ENCODE data around the gene COQ7. TPM values are rescaled to one million over a fixed set of nuclear protein-coding genes. Genes with fewer than 3 reads are reported as not detected.

The COQ7 gene
- total RNA-seq, 2 donors from 2014 or later = 31.1 to 32.4 TPM

- Histone ChIP-seq H3K36me3 (no peaks in the 10 kb centered on the region), H3K4me3 (no peak overlapping the region), H3K4me1 (replicated peaks) (no peaks in the 10 kb centered on the region), H3K27me3 (replicated peaks; ENCODE audit: insufficient read depth) (no peaks in the 10 kb centered on the region), H3K27ac (no peak overlapping the region), H3K9me3 (no peaks in the 10 kb centered on the region)
- 93% methylated on average over 9 of the region's 9 CpGs for WGBS
- intact Hi-C loops (cut with DNase I) = no loop called here
- no peak for DNase-seq (ENCODE audit: low spot score)
- TF ChIP-seq POLR2A (IDR thresholded peaks at IDR 0.05) = no peak
Measured at GRCh38 chr16:19108409-19109287, 41.2 kb downstream of the COQ7 start.

- Histone ChIP-seq H3K36me3 (no peaks in the 10 kb centered on the region), H3K27ac (no peak overlapping the region), H3K4me1 (replicated peaks) (no peaks in the 10 kb centered on the region), H3K27me3 (replicated peaks; ENCODE audit: insufficient read depth) (no peaks in the 10 kb centered on the region), H3K4me3 (no peak overlapping the region), H3K9me3 (no peaks in the 10 kb centered on the region)
- no peak for DNase-seq (ENCODE audit: low spot score)
- no peak for TF ChIP-seq POLR2AphosphoS5 (IDR thresholded peaks at IDR 0.05)
- no peak for TF ChIP-seq POLR2A (IDR thresholded peaks at IDR 0.05)
- TF ChIP-seq CTCF (IDR thresholded peaks at IDR 0.05) = no peak
- intact Hi-C loops (cut with DNase I) = no loop called here
- WGBS = 93% methylated on average over 4 of the region's 4 CpGs
Measured at GRCh38 chr16:19109288-19109664, 41.9 kb downstream of the COQ7 start.

GRCh38 chr16:19110537-19111360 is 43.3 kb downstream of the COQ7 start:
- Histone ChIP-seq H3K4me3 (no peak overlapping the region), H3K9me3 (no peaks in the 10 kb centered on the region), H3K27me3 (replicated peaks; ENCODE audit: insufficient read depth) (no peaks in the 10 kb centered on the region), H3K4me1 (replicated peaks) (peaks cover 4% of the 10 kb centered on the region), H3K27ac (no peak overlapping the region), H3K36me3 (no peaks in the 10 kb centered on the region)
- 60% methylated on average over 4 of the region's 4 CpGs for WGBS
- no peak for DNase-seq (ENCODE audit: low spot score)
- intact Hi-C loops (cut with DNase I) = loop anchor here (5.0 kb wide), 1 partner anchor 38 kb away; no protein-coding TSS in a partner anchor
- TF ChIP-seq POLR2AphosphoS5 (IDR thresholded peaks at IDR 0.05) = no peak
- TF ChIP-seq CTCF (IDR thresholded peaks at IDR 0.05) = no peak
- no peak for TF ChIP-seq POLR2A (IDR thresholded peaks at IDR 0.05)

- Histone ChIP-seq H3K4me1 (replicated peaks) (peaks cover 8% of the 10 kb centered on the region), H3K36me3 (no peaks in the 10 kb centered on the region), H3K27ac (no peak overlapping the region), H3K9me3 (no peaks in the 10 kb centered on the region), H3K4me3 (no peak overlapping the region), H3K27me3 (replicated peaks; ENCODE audit: insufficient read depth) (no peaks in the 10 kb centered on the region)
- intact Hi-C loops (cut with DNase I) = loop anchor here (5.0 kb wide), 1 partner anchor 40 kb away; no protein-coding TSS in a partner anchor
- no peak for TF ChIP-seq POLR2A (IDR thresholded peaks at IDR 0.05)
- no peak for TF ChIP-seq POLR2AphosphoS5 (IDR thresholded peaks at IDR 0.05)
- TF ChIP-seq CTCF (IDR thresholded peaks at IDR 0.05) = no peak
- 100% methylated on average over 2 of the region's 2 CpGs for WGBS
- DNase-seq (ENCODE audit: low spot score) = no peak
Measured at GRCh38 chr16:19112099-19112407, 44.6 kb downstream of the COQ7 start.

- Histone ChIP-seq H3K4me3 (peak within 1 kb of the TSS; percentile 57 to 67), H3K27ac (peak within 1 kb of the TSS; percentile 86 to 89), H3K27me3 (replicated peaks; ENCODE audit: insufficient read depth) (no peaks in the 10 kb centered on the region), H3K4me1 (replicated peaks) (peaks cover 8% of the 10 kb centered on the region), H3K9me3 (no peaks in the 10 kb centered on the region), H3K36me3 (no peaks in the 10 kb centered on the region)
- under 1% methylated on average over 61 of the region's 74 CpGs for WGBS
- intact Hi-C loops (cut with DNase I) = loop anchor here (5.0 kb wide), 1 partner anchor 41 kb away; no protein-coding TSS in a partner anchor
- TF ChIP-seq POLR2A (IDR thresholded peaks at IDR 0.05) = peak; percentile 68
- TF ChIP-seq CTCF (IDR thresholded peaks at IDR 0.05) = peak in 2 of 4 experiments; percentile 21 to 24
- peak; percentile 74 for TF ChIP-seq POLR2AphosphoS5 (IDR thresholded peaks at IDR 0.05)
- DNase-seq (ENCODE audit: low spot score) = peak; percentile 85
Measured at GRCh38 chr16:19113577-19114358, 46.4 kb downstream of the COQ7 start, which contains the start of gene ITPRIPL2. TSS of gene ITPRIPL2 (plus strand) at chr16:19113964. CDS start at chr16:19114462, 498 bp downstream.

Measured in prostate gland (tissue), 2 donors.